GM21526 (cell line): ENCODE data around the gene OSM.
A peak's percentile ranks its signal among the peaks of the same experiment; 100 is the strongest.

Source experiments
- ATAC-seq: cut with Tn5 transposase; IDR thresholded peaks from one replicate; pipeline ENCODE4 v1.9.1; 2021; ENCODE audit warnings: moderate library complexity; ENCODE audit not compliant: unreplicated experiment, low FRiP score

OSM gene

GRCh38 chr22:30299322-30299721 lies 32.7 kb upstream of the OSM start:
- ATAC-seq: no peak

DNA sequence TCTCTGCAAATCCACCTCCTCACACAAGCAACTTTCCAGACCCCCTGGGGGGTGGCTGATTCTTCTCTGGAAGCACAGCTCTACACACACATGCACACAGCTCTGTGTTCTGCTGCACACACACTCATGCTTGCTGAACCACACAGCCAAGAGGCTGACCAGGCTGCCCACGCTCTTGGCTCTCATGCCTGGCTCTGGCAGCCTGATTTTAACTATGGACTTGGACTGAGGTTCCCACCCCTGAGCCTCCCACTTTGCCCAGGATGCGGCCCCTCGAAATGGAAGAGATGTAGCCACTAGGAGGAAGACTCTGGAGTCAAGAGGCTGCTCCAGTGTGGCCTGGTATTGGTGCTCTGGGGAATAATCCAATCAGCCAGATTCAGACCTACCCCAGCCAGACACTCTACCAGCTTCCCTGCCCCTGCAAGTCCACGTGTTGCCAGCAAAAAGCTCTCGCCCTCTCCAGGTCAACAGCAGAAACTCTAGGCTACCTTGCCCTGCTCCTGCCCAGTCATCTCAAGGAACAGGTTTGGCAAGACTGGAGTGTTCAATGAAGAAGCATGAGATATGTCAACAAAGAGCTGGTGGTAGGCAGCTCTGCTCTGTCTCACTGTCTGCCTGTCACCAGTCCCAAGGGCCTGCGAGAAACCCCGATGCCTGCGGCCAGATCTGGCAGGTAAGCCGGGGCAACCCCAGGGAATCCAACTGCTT lies 31.5 kb upstream of the OSM start:
- ATAC-seq: no peak

DNA sequence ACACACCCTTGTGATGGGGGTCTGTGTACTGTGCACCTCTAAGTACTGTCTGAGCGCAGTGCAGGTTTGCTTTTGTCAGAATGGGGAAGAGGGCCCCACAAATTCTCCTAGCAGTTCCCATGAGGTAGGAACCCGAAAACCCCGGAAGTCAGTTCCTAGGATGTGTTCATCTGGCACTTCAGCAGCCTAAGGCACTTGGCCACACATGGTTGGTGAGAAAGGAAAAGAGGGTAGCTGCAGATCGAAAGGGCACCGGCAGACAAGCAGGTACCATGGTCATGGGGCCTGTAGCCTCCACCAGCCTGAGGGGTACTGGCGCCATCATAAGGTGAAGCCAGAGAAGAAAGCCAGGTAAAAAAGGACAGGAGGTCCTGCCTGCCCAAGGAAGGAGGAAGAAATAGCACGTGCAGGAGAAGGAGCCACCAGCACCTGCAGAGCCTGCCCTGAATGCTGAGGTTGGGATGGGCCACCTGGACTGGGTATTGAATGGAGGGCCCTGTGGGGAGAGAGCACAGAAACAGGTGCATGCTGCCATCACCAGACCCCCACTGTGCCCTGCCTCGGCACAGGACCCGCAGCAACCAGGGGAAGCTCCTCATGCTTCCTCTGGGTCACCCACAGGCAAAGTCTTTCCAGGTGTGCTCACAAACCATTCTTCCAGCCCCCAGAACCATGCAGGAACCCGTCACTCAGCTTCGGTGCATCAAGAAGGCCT lies 30.8 kb upstream of the OSM start:
- ATAC-seq: no peak

GRCh38 chr22:30296833-30297232 lies 30.2 kb upstream of the OSM start:
- no peak for ATAC-seq

DNA sequence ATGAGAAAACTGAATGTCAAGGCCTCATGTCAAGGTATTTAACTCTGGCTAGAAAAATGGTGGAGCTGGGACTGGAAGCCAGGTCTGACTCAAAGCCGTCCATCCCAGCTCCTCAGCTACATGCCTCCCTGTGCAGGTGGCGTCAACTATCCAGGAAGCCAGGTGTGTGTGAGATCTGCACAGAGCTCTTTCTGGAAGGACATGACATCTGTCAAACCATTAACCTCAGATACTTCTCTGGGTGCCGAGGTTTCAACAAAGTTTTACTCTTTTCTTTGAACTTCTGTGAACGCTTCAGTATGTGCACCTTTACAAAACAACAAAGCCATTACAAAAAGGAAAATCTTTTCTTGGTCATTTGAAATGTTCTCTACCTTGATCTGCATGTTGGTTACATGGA lies 29.7 kb upstream of the OSM start:
- no peak for ATAC-seq

- ATAC-seq: no peak
These were observed 28.9 kb upstream of the OSM start for GRCh38 chr22:30295576-30295975.

GRCh38 chr22:30294830-30295229 lies 28.2 kb upstream of the OSM start:
- ATAC-seq: no peak

GRCh38 chr22:30294066-30294465 lies 27.4 kb upstream of the OSM start:
- ATAC-seq: no peak

- ATAC-seq: no peak
These were observed 26.4 kb upstream of the OSM start for GRCh38 chr22:30293026-30293425.

GRCh38 chr22:30292069-30292970 lies 25.7 kb upstream of the OSM start:
- ATAC-seq: no peak

- ATAC-seq: no peak
These were observed 24.6 kb upstream of the OSM start for GRCh38 chr22:30291058-30291892.

- ATAC-seq: no peak
These were observed 23.8 kb upstream of the OSM start for GRCh38 chr22:30290342-30291057.

- ATAC-seq: no peak
These were observed 23.3 kb upstream of the OSM start for GRCh38 chr22:30289980-30290313.

GRCh38 chr22:30289141-30289979 lies 22.7 kb upstream of the OSM start, which contains the start of gene CASTOR1:
TSS of gene CASTOR1 (minus strand) at chr22:30289505. CDS start at chr22:30289497, 8 bp downstream.
- ATAC-seq: peak; percentile 63

DNA sequence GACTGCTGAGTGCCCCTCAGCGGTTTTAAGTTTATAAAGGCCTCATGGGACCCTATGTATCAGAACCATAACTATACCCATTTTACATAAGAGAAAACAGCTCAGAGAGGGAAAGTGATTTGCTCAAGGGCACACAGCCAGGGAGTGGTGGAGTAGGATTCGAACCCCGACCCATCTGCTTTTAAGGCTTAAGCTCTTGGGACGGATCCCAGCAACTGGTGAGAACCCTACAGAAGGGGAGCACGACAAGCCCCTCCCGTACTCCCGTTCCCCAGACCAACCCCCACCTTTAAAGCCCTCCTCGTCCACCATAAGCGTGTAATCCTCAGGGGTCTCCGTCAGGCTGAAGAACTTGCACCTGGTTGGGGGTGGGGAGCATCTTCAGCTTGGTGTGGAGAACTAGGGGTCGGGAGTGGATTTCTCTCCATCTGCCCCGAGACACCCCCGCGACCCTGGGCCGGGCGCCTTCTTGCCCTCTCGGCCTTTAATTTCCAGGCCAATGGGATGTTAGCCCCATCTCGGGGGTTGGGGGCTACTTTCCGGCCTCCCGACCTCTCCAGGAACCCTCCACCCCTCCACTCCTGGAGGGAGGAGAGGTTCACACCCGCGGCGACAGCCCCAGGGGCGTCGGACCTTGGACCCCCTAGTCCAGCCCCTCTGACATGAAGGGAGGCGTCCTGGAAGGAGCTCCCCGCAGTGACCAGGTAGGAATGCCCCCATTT lies 21.9 kb upstream of the OSM start:
- no peak for ATAC-seq

GRCh38 chr22:30287648-30288418 lies 21.2 kb upstream of the OSM start:
- ATAC-seq: no peak

DNA sequence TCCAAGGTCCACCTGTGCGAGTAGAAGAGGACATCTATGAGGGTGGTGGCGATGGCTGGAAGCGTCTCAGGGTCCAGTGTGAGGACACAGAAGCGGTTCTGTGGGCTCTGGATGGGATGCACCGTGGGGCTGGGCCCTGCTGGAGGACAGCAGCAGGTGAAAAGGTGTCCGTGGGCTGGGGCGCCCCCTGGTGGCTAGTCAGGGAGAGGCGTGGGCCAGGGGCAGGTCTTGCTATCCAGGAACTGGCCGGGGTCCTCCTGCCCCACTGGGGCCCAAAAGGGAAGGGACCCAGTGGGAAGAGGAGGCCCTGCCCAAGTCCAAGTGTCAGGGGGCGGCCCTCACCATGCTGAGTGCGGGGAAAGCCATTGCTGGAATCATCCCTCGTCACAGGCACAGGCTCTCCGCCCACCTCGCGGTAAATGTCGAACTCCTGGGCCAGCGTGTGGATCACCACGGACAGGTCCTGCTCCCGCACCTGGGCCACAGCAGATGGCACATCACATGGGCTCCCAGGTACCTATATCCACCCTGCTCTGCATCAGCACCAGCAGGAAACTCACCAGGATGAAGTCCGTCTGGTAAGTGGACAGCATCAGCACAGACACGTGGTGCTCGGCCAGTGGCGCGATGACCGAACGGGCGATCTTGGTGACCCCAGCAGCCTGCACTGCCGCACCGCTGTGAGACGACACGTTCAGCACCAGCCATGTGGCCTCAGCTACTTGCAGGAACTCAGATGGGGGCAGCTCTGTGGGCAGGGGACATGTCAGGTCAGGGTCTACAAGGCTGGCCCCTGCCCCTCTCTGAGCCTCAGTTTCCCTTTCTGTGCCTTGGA lies 20.4 kb upstream of the OSM start:
- no peak for ATAC-seq
